HuH-7.5 (cell line): ENCODE measurements around the gene TMEM207.
"Not testable (repeated sequence)": the region's sequence is repeated elsewhere in the genome, so short reads cannot be mapped to it uniquely, and the experiment has no call there.

ENCODE experiments used
- DNase-seq: peaks from one replicate; pipeline ENCODE4 v3.0.0; 2011; ENCODE audit warnings: low spot score

Gene TMEM207

GRCh38 chr3:190449801-190450200 is at the start of gene TMEM207:
Gene TMEM207, minus strand, starts transcription at chr3:190449901. Its CDS starts 92 bp downstream, at chr3:190449809.
- DNase-seq = no peak

DNA sequence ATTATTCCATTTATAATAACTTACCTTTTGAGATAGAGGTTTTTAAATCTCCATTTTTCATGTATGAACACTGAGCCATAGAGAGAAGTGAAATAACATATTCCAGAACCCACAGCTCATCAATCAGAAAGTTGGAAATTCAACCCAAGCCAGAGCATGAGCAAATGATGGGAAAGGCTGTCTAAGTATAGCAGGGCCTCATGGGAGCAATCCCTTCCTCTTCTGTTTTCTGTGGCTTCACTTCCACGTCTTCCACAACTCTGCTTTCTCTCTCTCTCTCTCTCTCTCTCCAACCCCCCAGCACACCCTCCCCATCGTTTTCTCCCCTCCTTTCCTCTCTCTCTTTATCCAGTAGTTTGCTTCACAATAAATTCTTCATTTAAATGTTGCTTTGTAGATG is 49.4 kb upstream of the TMEM207 start:
- DNase-seq = no peak

GRCh38 chr3:190498293-190498692 is 48.6 kb upstream of the TMEM207 start:
- no peak for DNase-seq

GRCh38 chr3:190497811-190498210 is 48.1 kb upstream of the TMEM207 start:
- DNase-seq = no peak

- DNase-seq = no peak
Measured at GRCh38 chr3:190496859-190497258, 47.2 kb upstream of the TMEM207 start.

- DNase-seq = no peak
Measured at GRCh38 chr3:190495796-190496195, 46.1 kb upstream of the TMEM207 start.

DNA sequence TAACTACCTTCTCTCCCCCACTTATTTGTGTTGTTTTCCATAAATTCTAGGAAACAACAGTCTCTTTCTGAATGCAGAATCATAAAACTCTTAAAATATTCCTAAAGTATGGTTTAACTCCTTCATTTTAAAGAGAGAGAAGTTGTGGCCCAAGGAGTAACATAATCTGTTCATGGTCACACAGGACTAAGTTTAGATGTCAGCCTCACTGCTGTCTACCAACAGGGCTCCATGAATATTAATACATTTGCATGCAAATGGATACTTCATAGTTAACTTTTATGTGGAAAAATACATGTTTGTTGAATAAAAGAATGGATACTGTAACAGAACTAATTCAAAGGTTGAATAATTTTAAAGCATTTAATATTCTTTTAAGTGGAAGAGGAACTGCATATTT is 45.7 kb upstream of the TMEM207 start:
- no peak for DNase-seq

- DNase-seq = no peak
Measured at GRCh38 chr3:190494907-190495306, 45.2 kb upstream of the TMEM207 start.

- no peak for DNase-seq
Measured at GRCh38 chr3:190492966-190493365, 43.3 kb upstream of the TMEM207 start.

DNA sequence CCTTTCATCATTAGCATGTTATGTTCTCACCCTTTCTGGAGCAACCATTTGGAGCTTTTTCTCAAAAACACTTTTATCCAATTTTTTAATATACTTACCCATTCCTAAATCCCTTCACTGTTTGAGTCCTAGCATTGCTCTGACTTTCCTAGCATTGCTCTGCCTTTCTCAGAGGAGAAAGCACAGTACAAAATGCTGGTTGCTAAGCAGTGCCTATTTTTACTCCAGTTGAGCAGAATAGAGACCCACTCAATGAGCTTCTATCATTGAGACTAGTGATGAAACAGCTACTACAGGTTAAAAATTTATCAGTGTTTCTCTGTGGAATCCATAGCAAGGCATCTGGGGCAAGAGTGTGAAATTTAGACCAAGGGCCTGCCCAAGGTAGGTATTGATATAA is 42.4 kb upstream of the TMEM207 start:
- no peak for DNase-seq

DNA sequence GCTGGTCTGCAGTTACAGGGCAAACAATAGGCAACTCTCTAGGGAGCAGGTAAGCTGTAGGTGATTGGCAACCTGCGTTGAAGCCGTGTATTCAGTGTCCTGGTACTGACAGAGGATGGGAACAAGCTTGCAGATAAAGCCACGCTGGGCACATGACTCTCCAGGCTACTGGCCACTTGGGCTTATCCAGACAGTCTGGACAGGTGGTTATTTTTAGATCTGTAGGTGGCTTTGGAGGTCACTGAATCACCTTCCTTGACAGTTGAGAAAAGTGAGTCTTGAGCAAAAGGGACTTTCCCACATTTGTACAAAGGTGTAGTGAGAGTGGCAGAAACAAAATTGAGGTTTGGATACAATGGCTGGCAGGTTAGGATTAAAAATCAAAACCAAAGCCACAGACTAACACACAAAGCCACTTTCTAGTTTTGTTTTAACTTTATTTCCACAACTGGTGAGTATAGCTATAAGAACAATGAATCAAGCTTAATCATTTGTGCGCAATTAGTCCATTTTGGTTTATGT is 41.9 kb upstream of the TMEM207 start:
- no peak for DNase-seq

- no peak for DNase-seq
Measured at GRCh38 chr3:190486908-190487607, 37.4 kb upstream of the TMEM207 start.

GRCh38 chr3:190486533-190486864 is 36.8 kb upstream of the TMEM207 start:
- no peak for DNase-seq

DNA sequence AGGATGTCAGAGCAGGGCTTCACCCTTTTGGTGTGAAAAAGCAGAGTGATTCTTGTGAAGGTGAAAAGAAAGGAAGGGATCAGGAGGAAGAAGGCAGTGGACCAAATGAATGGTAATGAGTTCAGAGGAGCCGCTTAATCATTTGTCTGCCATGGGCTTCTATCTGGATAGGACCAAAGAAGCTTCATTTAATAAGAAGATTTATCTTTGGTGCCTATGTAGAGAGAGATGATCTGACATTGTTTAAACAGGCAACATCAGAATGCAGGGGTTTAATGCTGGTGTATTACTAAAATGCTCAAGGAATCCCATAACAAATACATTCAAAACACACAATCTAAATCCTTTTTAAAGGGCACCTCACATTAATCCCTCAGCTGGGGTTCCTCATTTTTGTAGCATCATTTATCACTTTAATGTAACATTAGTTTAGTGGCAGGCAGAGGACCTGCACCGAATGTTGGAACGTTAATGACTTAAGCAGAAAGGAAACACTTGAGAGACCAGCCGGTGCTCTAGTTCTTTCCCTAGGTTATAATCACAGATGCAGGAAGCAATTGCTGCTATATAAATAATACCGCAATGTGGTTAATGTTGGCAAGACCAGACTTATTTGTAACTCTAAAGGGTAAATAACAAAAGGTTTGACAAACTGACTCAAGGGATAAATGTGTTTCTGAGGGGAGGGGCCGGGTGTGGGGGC is 36.3 kb upstream of the TMEM207 start:
- DNase-seq = no peak

GRCh38 chr3:190481779-190482178 is 32.1 kb upstream of the TMEM207 start:
- DNase-seq = no peak

DNA sequence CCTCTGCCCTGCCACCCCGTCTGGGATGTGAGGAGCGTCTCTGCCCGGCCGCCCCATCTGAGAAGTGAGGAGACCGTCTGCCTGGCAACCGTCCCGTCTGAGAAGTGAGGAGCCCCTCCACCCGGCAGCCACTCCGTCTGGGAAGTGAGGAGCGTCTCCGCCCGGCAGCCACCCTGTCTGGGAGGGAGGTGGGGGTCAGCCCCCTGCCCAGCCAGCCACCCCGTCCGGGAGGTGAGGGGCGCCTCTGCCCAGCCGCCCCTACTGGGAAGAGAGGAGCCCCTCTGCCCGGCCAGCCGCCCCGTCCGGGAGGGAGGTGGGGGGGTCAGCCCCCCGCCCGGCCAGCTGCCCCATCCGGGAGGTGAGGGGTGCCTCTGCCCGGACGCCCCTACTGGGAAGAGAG is 23.6 kb upstream of the TMEM207 start:
- DNase-seq = not testable (repeated sequence)

- no peak for DNase-seq
Measured at GRCh38 chr3:190467922-190468321, 18.2 kb upstream of the TMEM207 start.

DNA sequence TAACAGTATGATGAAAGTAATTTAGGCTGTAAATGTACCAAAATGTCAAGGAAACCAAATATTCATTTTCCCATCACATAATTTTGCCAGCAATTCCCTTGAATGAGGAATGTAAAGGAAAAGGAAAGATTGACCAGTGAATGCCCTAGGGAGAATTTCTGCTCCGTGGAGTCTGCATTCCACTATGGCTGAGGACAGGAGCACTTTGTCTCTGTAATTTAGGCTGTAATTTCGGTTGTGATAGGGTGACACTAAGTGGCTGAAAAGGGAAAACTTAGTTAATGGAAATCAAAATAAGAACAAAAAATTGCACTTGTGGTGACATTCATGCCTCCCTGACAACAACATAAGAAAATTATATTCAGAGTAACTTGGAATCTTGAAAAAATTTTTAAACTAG is 8.3 kb upstream of the TMEM207 start:
- no peak for DNase-seq

DNA sequence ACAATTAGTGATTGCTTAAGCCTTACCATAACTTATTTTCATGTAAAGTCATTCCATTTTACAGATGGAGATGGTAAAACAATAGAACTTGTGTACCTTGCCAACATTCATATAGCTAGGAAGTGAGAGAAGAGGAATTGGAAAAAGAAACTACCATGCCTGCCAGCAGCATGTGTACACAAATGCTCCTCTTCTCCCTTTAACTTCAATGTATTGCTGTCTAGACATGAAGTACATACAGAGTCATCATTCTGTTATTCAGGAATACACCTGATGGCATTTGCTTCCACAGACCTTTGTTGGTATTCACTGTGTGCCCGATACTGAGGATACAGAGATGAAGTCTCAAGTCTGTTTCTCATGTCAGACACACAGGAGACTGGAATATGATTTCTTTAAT is 7.1 kb upstream of the TMEM207 start:
- no peak for DNase-seq

DNA sequence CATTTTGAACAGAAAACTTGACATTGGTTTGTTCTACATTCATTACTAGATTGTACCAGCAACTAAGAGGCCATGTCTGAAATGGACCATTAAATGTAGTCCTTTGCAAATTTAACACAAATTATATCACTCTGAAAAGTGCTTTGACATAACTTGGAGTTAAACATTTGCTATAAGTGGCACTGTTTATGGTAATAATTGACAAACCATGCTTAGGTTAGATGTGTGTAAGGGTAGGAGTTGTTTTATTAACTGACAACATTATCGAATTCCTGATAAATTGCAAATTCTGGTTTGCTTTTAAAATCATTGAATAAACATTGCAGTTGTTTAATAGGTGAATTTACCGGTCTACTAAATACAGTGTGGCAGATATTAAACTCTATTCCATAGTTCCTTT is 6.1 kb upstream of the TMEM207 start:
- no peak for DNase-seq

DNA sequence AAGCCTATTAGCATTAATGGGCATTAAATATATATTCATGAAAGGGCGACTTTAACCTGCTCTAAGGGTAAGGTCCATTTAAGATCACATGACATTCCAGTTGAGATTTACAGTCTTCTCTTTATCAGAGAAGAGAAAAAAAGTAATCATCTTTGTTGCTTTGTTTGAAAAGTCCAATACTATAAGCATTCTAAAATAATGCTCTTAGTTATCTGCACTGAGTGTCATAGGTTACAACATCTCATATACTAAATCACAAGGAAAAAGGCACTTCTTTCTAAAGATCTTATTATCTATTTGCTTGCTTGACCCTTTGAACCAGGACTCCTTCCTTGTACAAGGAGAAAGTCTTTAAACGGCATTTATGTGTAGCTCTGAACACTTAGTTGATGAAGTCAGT is 1.4 kb downstream of the TMEM207 start:
- no peak for DNase-seq

DNA sequence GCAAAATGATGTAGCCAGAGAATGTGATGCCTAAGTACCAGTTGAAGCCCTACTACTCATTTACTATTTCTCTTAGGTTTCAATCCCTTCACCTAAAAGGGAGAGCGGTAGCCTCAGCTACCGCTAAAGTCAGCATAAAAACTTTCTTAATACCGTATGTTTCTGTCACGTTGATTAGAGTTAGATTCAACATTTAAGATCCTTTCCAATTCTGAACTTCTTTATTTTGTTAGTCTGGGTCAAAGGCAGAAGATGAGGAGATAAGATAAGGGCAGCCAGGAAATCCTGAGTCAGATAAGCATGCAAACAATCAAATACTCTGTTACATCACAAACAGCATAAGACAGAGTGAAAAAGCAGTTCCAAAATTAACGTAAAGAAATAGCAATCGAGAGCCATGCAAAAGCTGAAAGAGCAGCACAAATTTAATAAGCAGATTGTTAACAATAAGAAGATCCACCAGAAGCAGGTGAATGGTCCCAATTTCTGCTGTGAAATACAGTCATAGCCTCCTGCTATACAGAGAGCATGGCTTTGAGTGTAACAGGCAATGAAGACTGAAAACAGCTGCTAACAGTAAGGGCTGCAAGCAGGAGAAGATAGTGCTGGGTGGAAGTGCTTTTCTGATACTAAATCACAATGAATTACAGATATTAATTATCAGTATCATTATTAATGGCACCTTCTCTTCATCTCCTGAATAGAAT is 3.0 kb downstream of the TMEM207 start:
- no peak for DNase-seq

- no peak for DNase-seq
Measured at GRCh38 chr3:190444576-190445145, 5.0 kb downstream of the TMEM207 start.
